ENCODE measurements around the gene TPH1.

Gene TPH1

GRCh38 chr11:18019650-18020049, 26.4 kb downstream of the TPH1 start:
- no peak overlapping the region for H3K27ac ChIP-seq (ENCODE audit: low read depth, low read length)
- no peaks in the 10 kb centered on the region for H3K9me3 ChIP-seq (ENCODE audit: low read length)
- no peaks in the 10 kb centered on the region for H3K36me3 ChIP-seq (ENCODE audit: insufficient read depth, low read length)
- H3K4me1 ChIP-seq (ENCODE audit: insufficient read depth, low read length): no peaks in the 10 kb centered on the region
- H3K27me3 ChIP-seq (ENCODE audit: control insufficient read depth in 1 of 2, insufficient read depth in 2 of 2, low read length in 2 of 2): no peaks in the 10 kb centered on the region
- no peak overlapping the region for H3K9ac ChIP-seq (ENCODE audit: low read length)
- H3K4me3 ChIP-seq (ENCODE audit: low read depth in 1 of 2, low read length in 2 of 2): no peak overlapping the region

DNA sequence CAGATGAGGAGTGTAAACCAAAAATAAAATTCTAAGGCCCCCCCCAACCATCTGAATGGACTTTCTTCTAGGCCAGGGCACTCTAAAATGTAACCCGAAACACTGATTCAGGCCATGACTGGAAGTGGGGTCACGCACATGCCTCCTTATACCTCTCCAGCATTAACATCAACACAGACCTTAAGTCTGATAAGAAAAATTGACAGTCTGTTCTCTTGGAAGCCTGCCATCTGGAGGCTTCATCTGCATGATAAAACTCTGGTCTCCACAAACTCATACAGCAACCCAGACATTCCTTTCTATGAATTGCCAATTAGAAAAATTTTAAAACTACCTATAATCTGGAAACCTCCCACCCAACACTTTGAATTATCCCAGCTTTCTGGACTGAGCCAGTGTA, 29.3 kb downstream of the TPH1 start:
- H3K27ac ChIP-seq (ENCODE audit: low read depth, low read length): no peak overlapping the region
- H3K27me3 ChIP-seq (ENCODE audit: control insufficient read depth in 1 of 2, insufficient read depth in 2 of 2, low read length in 2 of 2): no peaks in the 10 kb centered on the region
- H3K36me3 ChIP-seq (ENCODE audit: insufficient read depth, low read length): no peaks in the 10 kb centered on the region
- H3K4me1 ChIP-seq (ENCODE audit: insufficient read depth, low read length): peaks cover 5% of the 10 kb centered on the region
- H3K9ac ChIP-seq (ENCODE audit: low read length): no peak overlapping the region
- no peak overlapping the region for H3K4me3 ChIP-seq (ENCODE audit: low read depth in 1 of 2, low read length in 2 of 2)
- H3K9me3 ChIP-seq (ENCODE audit: low read length): no peaks in the 10 kb centered on the region

DNA sequence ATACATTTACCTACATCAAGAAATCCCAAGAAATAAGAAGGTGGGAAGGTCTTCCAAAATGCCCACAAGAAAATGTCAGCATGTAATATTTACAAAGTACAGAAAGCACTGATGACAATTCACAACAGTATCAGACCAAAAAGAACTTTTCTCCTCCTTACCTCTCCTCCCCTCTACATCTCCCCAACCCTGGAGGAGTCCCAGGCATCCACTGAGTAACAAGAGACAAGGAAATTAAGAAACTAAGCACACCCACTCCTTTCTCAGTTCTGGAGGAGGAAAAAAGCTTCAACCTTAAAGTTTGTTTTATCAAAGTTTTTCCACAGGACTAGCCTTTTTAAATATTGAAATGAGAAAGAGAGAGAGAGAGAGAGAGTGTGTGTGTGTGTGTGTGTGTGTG, 31.2 kb downstream of the TPH1 start:
- no peaks in the 10 kb centered on the region for H3K9me3 ChIP-seq (ENCODE audit: low read length)
- H3K4me3 ChIP-seq (ENCODE audit: low read depth in 1 of 2, low read length in 2 of 2): no peak overlapping the region
- H3K27ac ChIP-seq (ENCODE audit: low read depth, low read length): no peak overlapping the region
- H3K36me3 ChIP-seq (ENCODE audit: insufficient read depth, low read length): no peaks in the 10 kb centered on the region
- H3K9ac ChIP-seq (ENCODE audit: low read length): no peak overlapping the region
- H3K27me3 ChIP-seq (ENCODE audit: control insufficient read depth in 1 of 2, insufficient read depth in 2 of 2, low read length in 2 of 2): no peaks in the 10 kb centered on the region
- peaks cover 5% of the 10 kb centered on the region for H3K4me1 ChIP-seq (ENCODE audit: insufficient read depth, low read length)

GRCh38 chr11:18013790-18014507, 32.1 kb downstream of the TPH1 start:
- H3K4me1 ChIP-seq (ENCODE audit: insufficient read depth, low read length): peaks cover 5% of the 10 kb centered on the region
- H3K27me3 ChIP-seq (ENCODE audit: control insufficient read depth in 1 of 2, insufficient read depth in 2 of 2, low read length in 2 of 2): no peaks in the 10 kb centered on the region
- peak overlapping the region; percentile 85 for H3K27ac ChIP-seq (ENCODE audit: low read depth, low read length)
- H3K4me3 ChIP-seq (ENCODE audit: low read depth in 1 of 2, low read length in 2 of 2): peak overlapping the region; percentile 78 to 83
- H3K9ac ChIP-seq (ENCODE audit: low read length): peak overlapping the region; percentile 41
- no peaks in the 10 kb centered on the region for H3K36me3 ChIP-seq (ENCODE audit: insufficient read depth, low read length)
- H3K9me3 ChIP-seq (ENCODE audit: low read length): no peaks in the 10 kb centered on the region

- Histone ChIP-seq H3K27me3 (ENCODE audit: control insufficient read depth in 1 of 2, insufficient read depth in 2 of 2, low read length in 2 of 2) (no peaks in the 10 kb centered on the region), H3K27ac (ENCODE audit: low read depth, low read length) (peak within 1 kb of the TSS; percentile 85), H3K9ac (ENCODE audit: low read length) (peak within 1 kb of the TSS; percentile 41), H3K9me3 (ENCODE audit: low read length) (no peaks in the 10 kb centered on the region), H3K4me1 (ENCODE audit: insufficient read depth, low read length) (peaks cover 5% of the 10 kb centered on the region), H3K4me3 (ENCODE audit: low read depth in 1 of 2, low read length in 2 of 2) (peak within 1 kb of the TSS; percentile 78 to 83), H3K36me3 (ENCODE audit: insufficient read depth, low read length) (no peaks in the 10 kb centered on the region)
Observed at GRCh38 chr11:18012906-18013781, 32.9 kb downstream of the TPH1 start, which contains the start of gene SERGEF. SERGEF (minus strand) TSS chr11:18013047; CDS start chr11:18013010, 37 bp downstream.

- Histone ChIP-seq H3K27ac (ENCODE audit: low read depth, low read length) (peak overlapping the region; percentile 27), H3K36me3 (ENCODE audit: insufficient read depth, low read length) (no peaks in the 10 kb centered on the region), H3K9ac (ENCODE audit: low read length) (peak overlapping the region; percentile 41), H3K9me3 (ENCODE audit: low read length) (no peaks in the 10 kb centered on the region), H3K4me3 (ENCODE audit: low read depth in 1 of 2, low read length in 2 of 2) (peak overlapping the region; percentile 78 to 83), H3K4me1 (ENCODE audit: insufficient read depth, low read length) (peaks cover 5% of the 10 kb centered on the region), H3K27me3 (ENCODE audit: control insufficient read depth in 1 of 2, insufficient read depth in 2 of 2, low read length in 2 of 2) (no peaks in the 10 kb centered on the region)
Observed at GRCh38 chr11:18012122-18012905, 33.8 kb downstream of the TPH1 start.

DNA sequence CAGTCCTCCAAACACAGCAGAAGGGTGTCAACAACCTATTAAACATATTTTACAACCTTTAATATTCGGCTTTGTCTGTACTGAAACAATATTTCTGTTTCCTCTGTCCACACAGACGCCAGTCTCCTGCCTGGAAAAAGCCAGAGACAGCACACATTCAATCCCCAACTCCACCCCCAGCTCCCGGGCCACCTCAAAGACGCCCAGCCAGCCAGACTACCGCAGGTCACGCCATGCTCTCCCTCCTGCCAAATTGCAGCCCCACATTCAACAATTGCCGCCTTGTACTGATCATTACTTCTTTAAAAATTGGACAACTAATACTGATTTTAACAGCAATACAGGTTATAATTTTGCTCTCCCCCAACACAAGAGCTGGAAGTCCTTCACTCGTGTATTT, 34.4 kb downstream of the TPH1 start:
- Histone ChIP-seq H3K9ac (ENCODE audit: low read length) (peak overlapping the region; percentile 41), H3K27ac (ENCODE audit: low read depth, low read length) (no peak overlapping the region)

DNA sequence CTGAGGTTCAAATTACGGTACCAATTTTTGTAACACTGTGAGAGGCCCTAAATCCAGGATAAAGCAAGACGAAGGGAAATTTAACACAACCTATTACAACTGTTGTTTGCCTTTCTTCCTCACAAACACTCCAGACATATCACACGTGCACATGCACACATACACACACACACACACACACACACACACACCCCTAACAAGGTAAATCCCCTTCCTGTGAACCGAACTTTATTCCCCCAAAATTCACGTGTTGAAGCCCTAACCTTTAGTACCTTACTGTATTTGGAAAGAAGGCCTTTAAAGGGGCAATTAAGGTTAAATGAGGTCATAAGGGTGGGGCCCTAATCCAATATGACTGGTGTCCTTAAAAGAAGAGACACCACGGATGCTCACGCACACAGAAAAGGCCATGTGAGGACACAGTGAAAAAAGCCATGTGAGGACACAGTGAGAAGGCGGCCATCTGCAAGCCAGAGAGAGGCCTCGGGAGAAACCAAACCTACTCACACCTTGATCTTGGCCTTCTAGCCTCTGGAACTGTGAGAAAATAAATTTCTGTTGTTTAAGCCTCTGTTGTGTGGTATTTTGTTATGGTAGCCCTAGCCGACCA, 35.0 kb downstream of the TPH1 start:
- Histone ChIP-seq H3K9ac (ENCODE audit: low read length) (no peak overlapping the region), H3K27me3 (ENCODE audit: control insufficient read depth in 1 of 2, insufficient read depth in 2 of 2, low read length in 2 of 2) (no peaks in the 10 kb centered on the region), H3K36me3 (ENCODE audit: insufficient read depth, low read length) (no peaks in the 10 kb centered on the region), H3K27ac (ENCODE audit: low read depth, low read length) (no peak overlapping the region), H3K4me3 (ENCODE audit: low read depth in 1 of 2, low read length in 2 of 2) (no peak overlapping the region), H3K9me3 (ENCODE audit: low read length) (no peaks in the 10 kb centered on the region), H3K4me1 (ENCODE audit: insufficient read depth, low read length) (peaks cover 5% of the 10 kb centered on the region)

More for the DNA sequence above, 34.4 kb downstream of the TPH1 start:
- peaks cover 5% of the 10 kb centered on the region for H3K4me1 ChIP-seq (ENCODE audit: insufficient read depth, low read length)
- no peaks in the 10 kb centered on the region for H3K9me3 ChIP-seq (ENCODE audit: low read length)
- no peak overlapping the region for H3K4me3 ChIP-seq (ENCODE audit: low read depth in 1 of 2, low read length in 2 of 2)
- H3K36me3 ChIP-seq (ENCODE audit: insufficient read depth, low read length): no peaks in the 10 kb centered on the region
- no peaks in the 10 kb centered on the region for H3K27me3 ChIP-seq (ENCODE audit: control insufficient read depth in 1 of 2, insufficient read depth in 2 of 2, low read length in 2 of 2)

DNA sequence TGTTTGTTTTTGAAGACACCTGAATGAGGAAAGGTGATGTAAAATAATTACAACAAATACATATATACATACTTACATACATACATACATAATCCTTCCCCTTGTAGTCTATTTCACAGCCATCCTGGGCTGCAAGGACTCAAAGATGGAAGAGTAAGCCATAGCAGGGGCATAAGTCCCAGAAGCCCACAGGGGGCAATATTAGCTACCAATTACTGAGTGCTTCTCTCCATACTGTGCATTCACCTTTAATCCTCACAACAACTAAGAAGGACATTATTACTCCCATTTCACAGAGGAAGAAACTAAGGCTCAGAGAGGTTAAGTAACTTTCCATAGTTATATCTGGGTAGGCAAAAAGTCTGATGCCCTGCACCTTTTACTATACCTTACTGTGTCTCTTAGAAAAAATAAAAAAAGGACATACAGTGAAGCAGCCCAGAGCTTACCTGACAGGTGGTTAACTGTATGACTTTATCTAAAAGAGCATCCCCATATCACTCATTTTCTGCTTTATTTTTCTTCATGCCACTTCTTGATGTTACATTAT, 35.9 kb downstream of the TPH1 start:
- Histone ChIP-seq H3K36me3 (ENCODE audit: insufficient read depth, low read length) (no peaks in the 10 kb centered on the region), H3K27ac (ENCODE audit: low read depth, low read length) (no peak overlapping the region), H3K27me3 (ENCODE audit: control insufficient read depth in 1 of 2, insufficient read depth in 2 of 2, low read length in 2 of 2) (no peaks in the 10 kb centered on the region), H3K9me3 (ENCODE audit: low read length) (no peaks in the 10 kb centered on the region), H3K4me1 (ENCODE audit: insufficient read depth, low read length) (peaks cover 5% of the 10 kb centered on the region), H3K9ac (ENCODE audit: low read length) (no peak overlapping the region), H3K4me3 (ENCODE audit: low read depth in 1 of 2, low read length in 2 of 2) (no peak overlapping the region)

DNA sequence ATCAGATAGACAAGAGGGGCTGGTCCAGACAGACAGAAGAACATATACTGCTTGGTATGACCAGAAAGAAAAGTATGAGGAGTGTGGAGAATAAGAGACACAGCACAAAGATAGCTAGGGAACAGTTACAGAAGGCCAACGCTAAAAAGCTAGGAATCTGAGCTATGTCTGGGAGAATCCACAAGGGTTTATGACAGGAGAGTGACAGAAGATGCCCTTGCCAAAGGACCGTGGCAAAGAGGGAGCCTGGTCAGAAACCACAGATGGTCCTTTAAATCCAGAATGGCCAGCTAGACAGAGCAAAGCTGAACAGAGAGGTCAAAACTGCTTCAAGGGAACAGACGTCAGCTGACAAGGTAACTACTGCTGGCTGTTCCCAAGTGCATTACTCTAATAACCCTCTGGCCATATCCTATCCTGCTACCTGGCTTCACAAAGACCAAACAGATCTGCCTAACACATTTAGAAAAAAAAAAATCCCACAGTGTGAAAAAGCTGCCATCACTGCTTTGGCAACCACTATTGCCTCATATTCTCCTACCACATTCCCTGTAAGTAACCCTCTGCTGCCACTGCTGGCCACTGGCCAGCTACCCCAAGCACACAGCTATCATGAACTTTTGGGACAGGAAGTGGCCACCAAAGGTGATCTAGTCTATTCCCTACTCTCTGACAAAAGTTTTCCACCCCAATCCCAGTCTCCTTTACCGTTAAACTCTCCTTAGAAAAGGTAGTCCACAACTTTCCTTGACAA, 40.5 kb downstream of the TPH1 start:
- Histone ChIP-seq H3K36me3 (ENCODE audit: insufficient read depth, low read length) (peaks cover 17% of the 10 kb centered on the region), H3K9ac (ENCODE audit: low read length) (no peak overlapping the region), H3K9me3 (ENCODE audit: low read length) (no peaks in the 10 kb centered on the region), H3K27ac (ENCODE audit: low read depth, low read length) (no peak overlapping the region), H3K4me3 (ENCODE audit: low read depth in 1 of 2, low read length in 2 of 2) (no peak overlapping the region), H3K4me1 (ENCODE audit: insufficient read depth, low read length) (no peaks in the 10 kb centered on the region), H3K27me3 (ENCODE audit: control insufficient read depth in 1 of 2, insufficient read depth in 2 of 2, low read length in 2 of 2) (no peaks in the 10 kb centered on the region)

All from muscle layer of colon (tissue), 2 donors.